Esophagus (tissue), 2 donors: ENCODE measurements around the gene RAB22A. TPM values are rescaled to one million over a fixed set of nuclear protein-coding genes. Genes with fewer than 3 reads are reported as not detected.

Experiments
- H3K27ac ChIP-seq, 2 donors: one replicate each; pipeline ENCODE4 v1.5.1; 2013; ENCODE audit warnings: low read depth in 2 of 2, mild to moderate bottlenecking in 2 of 2, inconsistent platforms in 1 of 2, low read length in 1 of 2, moderate library complexity in 1 of 2
- H3K27me3 ChIP-seq, 2 donors: one replicate each; pipeline ENCODE4 v1.6.1; 2013; ENCODE audit warnings: low read length in 2 of 2, control low read depth in 1 of 2, mild to moderate bottlenecking in 1 of 2; ENCODE audit not compliant: insufficient read depth in 2 of 2, control insufficient read depth in 1 of 2
- H3K36me3 ChIP-seq, 2 donors: one replicate each; pipeline ENCODE4 v1.6.1; 2013; ENCODE audit warnings: low read length in 1 of 2; ENCODE audit not compliant: control insufficient read depth in 2 of 2, insufficient read depth in 2 of 2
- H3K4me1 ChIP-seq, 2 donors: one replicate each; pipeline ENCODE4 v1.6.1; 2013; ENCODE audit warnings: low read length in 1 of 2; ENCODE audit not compliant: control insufficient read depth in 2 of 2, insufficient read depth in 2 of 2
- H3K4me3 ChIP-seq, 2 donors: one replicate each; pipeline ENCODE4 v1.5.1; 2013; ENCODE audit warnings: low read length in 2 of 2, mild to moderate bottlenecking in 2 of 2, low read depth in 1 of 2, moderate library complexity in 1 of 2
- H3K9me3 ChIP-seq, 2 donors: one replicate each; pipeline ENCODE4 v1.6.1; 2013; ENCODE audit warnings: mild to moderate bottlenecking in 2 of 2, low read depth in 1 of 2, low read length in 1 of 2, moderate library complexity in 1 of 2; ENCODE audit not compliant: control insufficient read depth in 2 of 2, insufficient read depth in 1 of 2
- WGBS, 2 donors: extraction: QIAGEN DNeasy Blood & Tissue Kit; methylation state at CpG; one replicate each; pipeline ENCODE4 v1.1.7; 2013; 5-methylcytosine and 5-hydroxymethylcytosine counted together
- polyA plus RNA-seq, 2 donors: library from polyadenylated mRNA; stranded (reverse); fragments of 200-250 nt; gene quantifications; one replicate each; pipeline ENCODE4 v1.2.3, GENCODE V29; 2013
- donor health status: healthy with polysubstance abuse.
- donor health status: Bipolar disorder and iron deficiency.

The RAB22A gene
- polyA plus RNA-seq, 2 donors: 9.4 to 9.7 TPM

GRCh38 chr20:58377017-58377416 lies 67.5 kb downstream of the RAB22A start:
- no peaks in the 10 kb centered on the region for H3K4me1 ChIP-seq
- H3K36me3 ChIP-seq: no peaks in the 10 kb centered on the region
- WGBS, 2 donors: 77 to 84% methylated on average over 1 of the region's 1 CpG
- no peaks in the 10 kb centered on the region for H3K9me3 ChIP-seq
- H3K27ac ChIP-seq: no peak overlapping the region
- no peak overlapping the region for H3K4me3 ChIP-seq
- H3K27me3 ChIP-seq: no peaks in the 10 kb centered on the region

- Histone ChIP-seq H3K4me1 (no peaks in the 10 kb centered on the region), H3K27ac (no peak overlapping the region), H3K27me3 (no peaks in the 10 kb centered on the region), H3K36me3 (no peaks in the 10 kb centered on the region), H3K9me3 (no peaks in the 10 kb centered on the region), H3K4me3 (no peak overlapping the region)
- 69 to 70% methylated on average over 7 of the region's 7 CpGs for WGBS, 2 donors
These were observed 68.4 kb downstream of the RAB22A start for GRCh38 chr20:58377766-58378401.

- H3K4me1 ChIP-seq: no peaks in the 10 kb centered on the region
- H3K4me3 ChIP-seq: no peak overlapping the region
- H3K27ac ChIP-seq: no peak overlapping the region
- 58 to 68% methylated on average over 3 of the region's 3 CpGs for whole genome bisulfite sequencing, 2 donors
- no peaks in the 10 kb centered on the region for H3K36me3 ChIP-seq
- no peaks in the 10 kb centered on the region for H3K27me3 ChIP-seq
- no peaks in the 10 kb centered on the region for H3K9me3 ChIP-seq
These were observed 69.2 kb downstream of the RAB22A start for GRCh38 chr20:58378704-58379103.

- WGBS, 2 donors: 91 to 93% methylated on average over 7 of the region's 7 CpGs
- Histone ChIP-seq H3K4me1 (no peaks in the 10 kb centered on the region), H3K27ac (no peak overlapping the region), H3K27me3 (no peaks in the 10 kb centered on the region), H3K36me3 (no peaks in the 10 kb centered on the region), H3K4me3 (no peak overlapping the region), H3K9me3 (no peaks in the 10 kb centered on the region)
These were observed 72.1 kb downstream of the RAB22A start for GRCh38 chr20:58381627-58382026.

GRCh38 chr20:58382096-58382495 lies 72.6 kb downstream of the RAB22A start:
- Histone ChIP-seq H3K27me3 (no peaks in the 10 kb centered on the region), H3K36me3 (no peaks in the 10 kb centered on the region), H3K9me3 (no peaks in the 10 kb centered on the region), H3K4me3 (no peak overlapping the region), H3K4me1 (no peaks in the 10 kb centered on the region), H3K27ac (no peak overlapping the region)
- 87 to 92% methylated on average over 4 of the region's 4 CpGs for WGBS, 2 donors

GRCh38 chr20:58384821-58385220 lies 75.3 kb downstream of the RAB22A start:
- Histone ChIP-seq H3K36me3 (no peaks in the 10 kb centered on the region), H3K27me3 (no peaks in the 10 kb centered on the region), H3K9me3 (no peaks in the 10 kb centered on the region), H3K4me3 (no peak overlapping the region), H3K4me1 (peaks cover 0 to 2% of the 10 kb centered on the region in 2 donors), H3K27ac (no peak overlapping the region)
- WGBS, 2 donors: 90 to 92% methylated on average over 5 of the region's 5 CpGs

GRCh38 chr20:58388028-58388601 lies 78.6 kb downstream of the RAB22A start:
- Histone ChIP-seq H3K27ac (no peak overlapping the region), H3K9me3 (no peaks in the 10 kb centered on the region), H3K27me3 (no peaks in the 10 kb centered on the region), H3K36me3 (peaks cover 0 to 3% of the 10 kb centered on the region in 2 donors), H3K4me1 (peaks cover 3 to 8% of the 10 kb centered on the region in 2 donors), H3K4me3 (peak overlapping the region in 1 of 2 donors; percentile 71)
- WGBS, 2 donors: 69 to 70% methylated on average over 4 of the region's 4 CpGs

- Histone ChIP-seq H3K9me3 (no peaks in the 10 kb centered on the region), H3K27me3 (no peaks in the 10 kb centered on the region), H3K4me3 (peak within 1 kb of the TSS; percentile 71 to 96), H3K27ac (peak within 1 kb of the TSS; percentile 91 to 95), H3K4me1 (peaks cover 3 to 8% of the 10 kb centered on the region in 2 donors), H3K36me3 (peaks cover 0 to 3% of the 10 kb centered on the region in 2 donors)
- 0 to 1% methylated on average over 43 to 51 of the region's 51 CpGs for WGBS, 2 donors
These were observed 79.4 kb downstream of the RAB22A start, which contains the start of gene VAPB for GRCh38 chr20:58388882-58389323. VAPB (plus strand) TSS chr20:58389229; CDS start chr20:58389460, 231 bp downstream.

GRCh38 chr20:58389324-58389967 lies 79.9 kb downstream of the RAB22A start:
- Histone ChIP-seq H3K4me3 (peak overlapping the region; percentile 71 to 96), H3K9me3 (no peaks in the 10 kb centered on the region), H3K4me1 (peaks cover 3 to 8% of the 10 kb centered on the region in 2 donors), H3K27ac (peak overlapping the region; percentile 91 to 95), H3K36me3 (peaks cover 0 to 3% of the 10 kb centered on the region in 2 donors), H3K27me3 (no peaks in the 10 kb centered on the region)
- 1% methylated on average over 49 to 56 of the region's 56 CpGs for WGBS, 2 donors
